ENCODE data around the gene APC2.

GRCh38 chr19:1425102-1425837 lies 24.7 kb upstream of the APC2 start:
- TF ChIP-seq CTCF (IDR thresholded peaks at IDR 0.05) (no peak), POLR2A (IDR thresholded peaks at IDR 0.05) (no peak), EP300 (IDR thresholded peaks at IDR 0.05) (no peak)

All from ovary (tissue), 3 donors.